ENCODE results near the gene NLRC4.
"Not testable (repeated sequence)": the region's sequence is repeated elsewhere in the genome, so short reads cannot be mapped to it uniquely, and the experiment has no call there.

NLRC4 gene

GRCh38 chr2:32284321-32284720, 19.6 kb upstream of the NLRC4 start:
- H3K9me3 ChIP-seq (replicated peaks in 1 of 11): no peaks in the 10 kb centered on the region
- H3K4me3 ChIP-seq: peak overlapping the region in 1 of 10 experiments; percentile 0; a peak in 1 of 20 replicates
- peaks cover 33 to 95% (median 68%) of the 10 kb centered on the region in 11 experiments for H3K36me3 ChIP-seq
- peak overlapping the region in 3 of 11 experiments; percentile 20 to 52 (median 37); a peak in 4 of 22 replicates for H3K27ac ChIP-seq
- H3K4me2 ChIP-seq: peak overlapping the region in 3 of 11 experiments; percentile 34 to 78 (median 65); a peak in 6 of 22 replicates
- H4K20me1 ChIP-seq: peaks cover 17 to 78% (median 34%) of the 10 kb centered on the region in 11 experiments; a peak in 15 of 22 replicates
- TF ChIP-seq Cebpa-rat (IDR thresholded peaks at IDR 0.05): no peak
- peaks cover 0 to 82% (median 16%) of the 10 kb centered on the region in 10 experiments; a peak in 16 of 20 replicates for H3K4me1 ChIP-seq
- peak overlapping the region in 3 of 11 experiments; percentile 1 to 42 (median 35); a peak in 3 of 22 replicates for H3K9ac ChIP-seq
- H3K27me3 ChIP-seq: no peaks in the 10 kb centered on the region

- Histone ChIP-seq H3K4me3 (peak overlapping the region; percentile 74 to 98 (median 90)), H3K36me3 (peaks cover 28 to 45% (median 34%) of the 10 kb centered on the region in 11 experiments), H3K9ac (peak overlapping the region; percentile 90 to 98 (median 97)), H3K9me3 (replicated peaks in 1 of 11) (no peaks in the 10 kb centered on the region), H3K4me1 (peaks cover 10 to 41% (median 18%) of the 10 kb centered on the region in 10 experiments; a peak in 18 of 20 replicates), H3K27me3 (no peaks in the 10 kb centered on the region), H3K27ac (peak overlapping the region; percentile 89 to 97 (median 95)), H4K20me1 (peaks cover 3 to 21% (median 10%) of the 10 kb centered on the region in 11 experiments; a peak in 11 of 22 replicates), H3K4me2 (peak overlapping the region; percentile 75 to 95 (median 86))
- no peak for TF ChIP-seq Cebpa-rat (IDR thresholded peaks at IDR 0.05)
Observed at GRCh38 chr2:32278478-32278853, 13.8 kb upstream of the NLRC4 start.

GRCh38 chr2:32277674-32278477, 13.2 kb upstream of the NLRC4 start, which contains the start of gene YIPF4:
YIPF4 (plus strand) TSS chr2:32277904; CDS start chr2:32278156, 252 bp downstream.
- peak within 1 kb of the TSS; percentile 75 to 95 (median 86) for H3K4me2 ChIP-seq
- peaks cover 23 to 39% (median 28%) of the 10 kb centered on the region in 11 experiments for H3K36me3 ChIP-seq
- no peak for TF ChIP-seq Cebpa-rat (IDR thresholded peaks at IDR 0.05)
- H4K20me1 ChIP-seq: peaks cover 0 to 17% (median 10%) of the 10 kb centered on the region in 11 experiments; a peak in 11 of 22 replicates
- H3K27me3 ChIP-seq: no peaks in the 10 kb centered on the region
- H3K27ac ChIP-seq: peak within 1 kb of the TSS; percentile 89 to 97 (median 95)
- no peaks in the 10 kb centered on the region for H3K9me3 ChIP-seq (replicated peaks in 1 of 11)
- H3K4me1 ChIP-seq: peaks cover 10 to 37% (median 18%) of the 10 kb centered on the region in 10 experiments; a peak in 18 of 20 replicates
- peak within 1 kb of the TSS; percentile 74 to 98 (median 90) for H3K4me3 ChIP-seq
- peak within 1 kb of the TSS; percentile 90 to 98 (median 97) for H3K9ac ChIP-seq

GRCh38 chr2:32277363-32277673, 12.6 kb upstream of the NLRC4 start:
- peaks cover 17 to 34% (median 22%) of the 10 kb centered on the region in 11 experiments for H3K36me3 ChIP-seq
- peak overlapping the region; percentile 90 to 98 (median 97) for H3K9ac ChIP-seq
- H4K20me1 ChIP-seq: peaks cover 0 to 16% (median 10%) of the 10 kb centered on the region in 11 experiments; a peak in 11 of 22 replicates
- TF ChIP-seq Cebpa-rat (IDR thresholded peaks at IDR 0.05): no peak
- peaks cover 10 to 39% (median 18%) of the 10 kb centered on the region in 10 experiments; a peak in 18 of 20 replicates for H3K4me1 ChIP-seq
- no peaks in the 10 kb centered on the region for H3K9me3 ChIP-seq (replicated peaks in 1 of 11)
- H3K27ac ChIP-seq: peak overlapping the region; percentile 89 to 97 (median 95)
- H3K4me3 ChIP-seq: peak overlapping the region; percentile 74 to 98 (median 90)
- H3K27me3 ChIP-seq: no peaks in the 10 kb centered on the region
- H3K4me2 ChIP-seq: peak overlapping the region; percentile 59 to 95 (median 79)

- H3K27ac ChIP-seq; H3K4me2 ChIP-seq; H3K9ac ChIP-seq; H3K9me3 ChIP-seq (replicated peaks in 1 of 11); H4K20me1 ChIP-seq; H3K27me3 ChIP-seq; H3K4me3 ChIP-seq: not testable (repeated sequence)
- H3K36me3 ChIP-seq: peaks cover 2 to 18% (median 7%) of the 10 kb centered on the region in 11 experiments; a peak in 15 of 22 replicates
- H3K4me1 ChIP-seq: peaks cover 10 to 37% (median 18%) of the 10 kb centered on the region in 10 experiments; a peak in 18 of 20 replicates
Observed at GRCh38 chr2:32275790-32276189, 11.1 kb upstream of the NLRC4 start.

GRCh38 chr2:32274289-32274688, 9.6 kb upstream of the NLRC4 start:
- Histone ChIP-seq H3K9me3 (replicated peaks in 1 of 11) (no peaks in the 10 kb centered on the region), H3K9ac (no peak overlapping the region), H4K20me1 (peaks cover 0 to 6% (median 0%) of the 10 kb centered on the region in 11 experiments; a peak in 3 of 22 replicates), H3K36me3 (peaks cover 0 to 3% (median 0%) of the 10 kb centered on the region in 11 experiments; a peak in 1 of 22 replicates), H3K4me1 (peaks cover 7 to 24% (median 13%) of the 10 kb centered on the region in 10 experiments; a peak in 18 of 20 replicates), H3K4me3 (no peak overlapping the region), H3K27me3 (no peaks in the 10 kb centered on the region), H3K27ac (no peak overlapping the region), H3K4me2 (no peak overlapping the region)
- TF ChIP-seq Cebpa-rat (IDR thresholded peaks at IDR 0.05): no peak

GRCh38 chr2:32272279-32272678, 7.6 kb upstream of the NLRC4 start:
- no peak for TF ChIP-seq Cebpa-rat (IDR thresholded peaks at IDR 0.05)
- Histone ChIP-seq H4K20me1 (no peaks in the 10 kb centered on the region), H3K9me3 (replicated peaks in 1 of 11) (no peaks in the 10 kb centered on the region), H3K27me3 (no peaks in the 10 kb centered on the region), H3K27ac (peak overlapping the region in 2 of 11 experiments; percentile 7 to 12; a peak in 2 of 22 replicates), H3K36me3 (no peaks in the 10 kb centered on the region), H3K4me2 (peak overlapping the region in 1 of 11 experiments; percentile 11; a peak in 1 of 22 replicates), H3K4me3 (no peak overlapping the region), H3K9ac (no peak overlapping the region), H3K4me1 (peaks cover 0 to 16% (median 3%) of the 10 kb centered on the region in 10 experiments; a peak in 11 of 20 replicates)

- peaks cover 0 to 17% (median 0%) of the 10 kb centered on the region in 10 experiments; a peak in 5 of 20 replicates for H3K4me1 ChIP-seq
- H4K20me1 ChIP-seq: no peaks in the 10 kb centered on the region
- no peak for TF ChIP-seq Cebpa-rat (IDR thresholded peaks at IDR 0.05)
- H3K27me3 ChIP-seq: no peaks in the 10 kb centered on the region
- H3K36me3 ChIP-seq: no peaks in the 10 kb centered on the region
- H3K4me3 ChIP-seq: no peak overlapping the region
- H3K9ac ChIP-seq: no peak overlapping the region
- no peak overlapping the region for H3K4me2 ChIP-seq
- H3K9me3 ChIP-seq (replicated peaks in 1 of 11): no peaks in the 10 kb centered on the region
- H3K27ac ChIP-seq: no peak overlapping the region
Observed at GRCh38 chr2:32271063-32271462, 6.4 kb upstream of the NLRC4 start.

- H3K27ac ChIP-seq: peak overlapping the region in 8 of 11 experiments; percentile 28 to 84 (median 74); a peak in 14 of 22 replicates
- peak overlapping the region in 8 of 11 experiments; percentile 12 to 97 (median 66); a peak in 15 of 22 replicates for H3K4me2 ChIP-seq
- peak overlapping the region in 4 of 11 experiments; percentile 36 to 51 (median 42); a peak in 7 of 22 replicates for H3K9ac ChIP-seq
- TF ChIP-seq Cebpa-rat (IDR thresholded peaks at IDR 0.05): no peak
- H3K9me3 ChIP-seq (replicated peaks in 1 of 11): no peaks in the 10 kb centered on the region
- H3K27me3 ChIP-seq: no peaks in the 10 kb centered on the region
- no peaks in the 10 kb centered on the region for H4K20me1 ChIP-seq
- H3K36me3 ChIP-seq: peaks cover 0 to 11% (median 0%) of the 10 kb centered on the region in 11 experiments; a peak in 4 of 22 replicates
- H3K4me1 ChIP-seq: peaks cover 0 to 67% (median 27%) of the 10 kb centered on the region in 10 experiments; a peak in 15 of 20 replicates
- peak overlapping the region in 2 of 10 experiments; percentile 15 to 25; a peak in 1 of 20 replicates for H3K4me3 ChIP-seq
Observed at GRCh38 chr2:32262105-32262504, 2.6 kb downstream of the NLRC4 start.
